GM12865 (cell line): ENCODE measurements around the gene ITSN1.
A peak's percentile ranks its signal among the peaks of the same experiment; 100 is the strongest.

ENCODE experiments used
- DNase-seq: peaks from one replicate; pipeline ENCODE4 v3.0.0; 2010; ENCODE audit warnings: low read depth
- H3K4me3 ChIP-seq: 2 replicates; pipeline ENCODE4 v1.5.1; 2011; ENCODE audit warnings: mild to moderate bottlenecking, low read depth, low read length, control low read depth
- TF ChIP-seq, protein P1 (sequence below): IDR thresholded peaks from 2 replicates; pipeline ENCODE4 v1.5.1; 2011; ENCODE audit warnings: low read length, control low read depth, low read depth, inconsistent platforms; ENCODE audit not compliant: insufficient read depth; ENCODE audit errors: missing control alignments

Gene ITSN1

DNA sequence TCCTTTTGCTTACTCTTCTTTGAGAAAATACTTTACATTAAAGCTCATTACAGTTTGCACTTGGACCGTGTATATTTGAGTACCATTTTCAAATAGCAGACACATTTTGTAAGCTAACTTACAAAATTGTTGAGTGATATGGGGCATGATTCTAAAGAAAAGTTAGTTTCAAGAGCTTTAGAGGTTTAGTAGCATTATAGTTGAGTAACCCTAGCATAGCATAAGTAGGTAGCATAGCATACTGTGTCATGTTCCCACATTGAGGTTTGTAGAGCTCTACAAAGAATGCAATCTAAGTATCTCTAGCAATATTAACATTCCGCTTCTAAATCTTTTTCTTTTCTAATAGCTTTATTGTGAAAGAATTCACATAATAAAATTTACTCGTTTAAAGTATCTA, 92.0 kb downstream of the ITSN1 start:
- no peak for DNase-seq
- H3K4me3 ChIP-seq: no peak overlapping the region
- TF ChIP-seq, protein P1, sequence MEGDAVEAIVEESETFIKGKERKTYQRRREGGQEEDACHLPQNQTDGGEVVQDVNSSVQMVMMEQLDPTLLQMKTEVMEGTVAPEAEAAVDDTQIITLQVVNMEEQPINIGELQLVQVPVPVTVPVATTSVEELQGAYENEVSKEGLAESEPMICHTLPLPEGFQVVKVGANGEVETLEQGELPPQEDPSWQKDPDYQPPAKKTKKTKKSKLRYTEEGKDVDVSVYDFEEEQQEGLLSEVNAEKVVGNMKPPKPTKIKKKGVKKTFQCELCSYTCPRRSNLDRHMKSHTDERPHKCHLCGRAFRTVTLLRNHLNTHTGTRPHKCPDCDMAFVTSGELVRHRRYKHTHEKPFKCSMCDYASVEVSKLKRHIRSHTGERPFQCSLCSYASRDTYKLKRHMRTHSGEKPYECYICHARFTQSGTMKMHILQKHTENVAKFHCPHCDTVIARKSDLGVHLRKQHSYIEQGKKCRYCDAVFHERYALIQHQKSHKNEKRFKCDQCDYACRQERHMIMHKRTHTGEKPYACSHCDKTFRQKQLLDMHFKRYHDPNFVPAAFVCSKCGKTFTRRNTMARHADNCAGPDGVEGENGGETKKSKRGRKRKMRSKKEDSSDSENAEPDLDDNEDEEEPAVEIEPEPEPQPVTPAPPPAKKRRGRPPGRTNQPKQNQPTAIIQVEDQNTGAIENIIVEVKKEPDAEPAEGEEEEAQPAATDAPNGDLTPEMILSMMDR: no peak

DNA sequence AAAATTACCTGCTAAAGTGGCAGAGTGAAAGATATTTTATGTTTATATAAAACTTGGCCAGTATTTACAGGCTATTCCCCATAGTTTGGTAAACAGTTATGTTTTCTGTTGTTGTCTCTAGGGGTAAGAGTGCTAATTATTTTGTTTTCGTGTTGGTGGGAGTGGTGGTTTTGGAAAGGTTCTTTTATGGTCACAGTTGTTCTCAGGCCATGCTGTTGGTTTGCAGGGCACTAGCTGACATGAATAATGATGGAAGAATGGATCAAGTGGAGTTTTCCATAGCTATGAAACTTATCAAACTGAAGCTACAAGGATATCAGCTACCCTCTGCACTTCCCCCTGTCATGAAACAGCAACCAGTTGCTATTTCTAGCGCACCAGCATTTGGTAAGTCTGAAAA, 92.5 kb downstream of the ITSN1 start:
- peak; percentile 11 for DNase-seq

DNA sequence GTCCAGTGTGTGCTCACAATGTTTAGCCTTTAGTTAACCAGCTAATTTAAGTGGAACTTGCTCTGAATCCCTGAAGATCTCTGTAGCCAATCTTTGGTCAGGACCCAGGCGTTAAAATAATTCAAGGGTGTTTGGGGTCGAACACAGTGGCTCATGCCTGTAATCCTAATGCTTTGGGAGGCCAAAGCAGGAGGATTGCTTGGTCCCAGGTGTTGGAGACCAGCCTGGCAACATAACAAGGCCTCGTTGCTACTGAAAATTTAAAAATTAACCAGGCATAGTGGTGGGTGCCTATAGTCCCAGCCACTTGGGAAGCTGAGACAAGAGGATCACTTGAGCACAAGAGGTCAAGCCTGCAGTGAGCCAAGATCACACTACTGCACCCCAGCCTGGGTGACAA, 94.3 kb downstream of the ITSN1 start:
- DNase-seq: no peak
- H3K4me3 ChIP-seq: no peak overlapping the region
- TF ChIP-seq, protein P1: no peak

More for the DNA sequence above, 92.5 kb downstream of the ITSN1 start:
- peak overlapping the region; percentile 16 for H3K4me3 ChIP-seq
- TF ChIP-seq, protein P1: no peak

DNA sequence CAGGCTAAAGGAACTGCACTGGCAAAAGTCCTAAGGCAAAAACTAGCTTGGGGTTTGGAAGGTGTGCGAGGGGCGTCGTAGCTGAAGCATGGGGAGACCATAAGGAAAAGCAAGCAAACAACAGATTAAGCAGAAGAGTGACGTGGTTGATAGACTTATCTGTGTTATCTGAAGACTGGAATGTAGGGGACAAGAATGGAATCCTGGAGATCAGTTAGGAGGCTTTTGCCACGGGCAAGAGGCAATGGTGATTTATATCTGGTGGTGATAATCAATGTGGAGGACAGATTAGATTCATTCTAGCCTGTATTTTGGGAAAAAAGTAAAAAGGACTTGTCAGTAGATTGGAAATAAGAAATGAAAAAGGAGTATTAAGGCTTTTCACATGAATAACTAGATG, 97.4 kb downstream of the ITSN1 start:
- DNase-seq: no peak
- H3K4me3 ChIP-seq: no peak overlapping the region
- TF ChIP-seq, protein P1: no peak

- no peak for DNase-seq
- H3K4me3 ChIP-seq: no peak overlapping the region
- TF ChIP-seq, protein P1: no peak
Observed at GRCh38 chr21:33747420-33747819, 105.1 kb downstream of the ITSN1 start.

GRCh38 chr21:33748903-33749302, 106.6 kb downstream of the ITSN1 start:
- no peak overlapping the region for H3K4me3 ChIP-seq
- DNase-seq: no peak
- TF ChIP-seq, protein P1: no peak

GRCh38 chr21:33750017-33750416, 107.7 kb downstream of the ITSN1 start:
- no peak overlapping the region for H3K4me3 ChIP-seq
- DNase-seq: no peak
- TF ChIP-seq, protein P1: no peak
